Kasumi-1 (cell line): Measurements from ENCODE around the gene AFAP1.

ENCODE experiments used
- DNase-seq, 2 experiments: peaks; one replicate each; lab custom pipeline; 2025; lab: John Stamatoyannopoulos, UW

The AFAP1 gene

GRCh38 chr4:7915875-7916242 is 23.8 kb downstream of the AFAP1 start:
- DNase-seq = no peak

DNA sequence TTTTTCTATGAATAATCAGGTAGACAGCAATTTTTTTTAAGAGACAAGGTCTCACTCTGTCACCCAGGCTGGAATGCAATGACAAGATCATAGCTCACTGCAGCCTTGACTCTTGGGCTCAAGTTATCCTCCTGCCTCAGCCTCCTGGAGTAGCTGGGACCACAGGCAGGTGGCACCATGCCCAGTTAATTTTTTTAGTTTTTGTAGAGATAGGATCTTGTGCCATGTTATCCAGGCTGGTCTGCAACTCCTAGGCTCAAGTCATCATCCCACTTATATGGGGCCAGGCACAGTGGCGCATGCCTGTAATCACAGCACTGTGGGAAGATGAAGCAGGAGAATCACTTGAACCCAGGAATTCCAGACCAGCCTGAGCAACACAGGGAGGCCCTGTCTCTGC is 26.8 kb downstream of the AFAP1 start:
- DNase-seq = no peak

DNA sequence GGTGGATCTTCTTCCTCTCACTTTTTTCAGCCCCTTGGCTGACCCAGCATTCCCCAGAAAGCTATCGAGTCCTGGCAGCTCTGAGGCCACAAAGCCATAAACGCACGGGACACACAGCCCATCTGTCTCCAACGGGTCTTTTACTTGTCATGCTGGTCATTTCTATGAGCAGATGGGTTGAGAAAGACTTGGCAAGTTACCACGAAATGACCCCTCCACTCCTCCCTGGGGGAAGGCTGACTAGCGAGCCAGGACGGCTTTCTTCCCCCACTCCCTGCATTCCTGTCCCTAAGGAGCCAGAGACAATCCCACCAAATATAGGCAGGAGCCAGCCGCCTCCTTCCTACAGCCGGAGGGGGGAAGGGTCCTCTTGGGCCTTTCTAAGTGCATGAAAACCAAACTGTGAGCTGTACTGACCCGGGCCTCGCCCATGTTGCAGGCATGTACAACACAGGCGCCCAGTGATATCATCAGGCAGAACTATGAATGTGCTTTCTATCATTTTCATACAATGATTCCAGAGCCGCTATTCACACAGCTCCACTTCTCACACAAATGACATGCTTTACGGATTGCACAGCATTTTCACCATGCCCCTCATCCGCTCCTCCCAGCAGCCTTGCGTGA is 28.6 kb downstream of the AFAP1 start:
- DNase-seq = no peak

- peak in 1 of 2 experiments; percentile 19 for DNase-seq
Observed at GRCh38 chr4:7910263-7910896, 29.3 kb downstream of the AFAP1 start.

GRCh38 chr4:7909463-7910262 is 30.0 kb downstream of the AFAP1 start:
- DNase-seq = no peak

DNA sequence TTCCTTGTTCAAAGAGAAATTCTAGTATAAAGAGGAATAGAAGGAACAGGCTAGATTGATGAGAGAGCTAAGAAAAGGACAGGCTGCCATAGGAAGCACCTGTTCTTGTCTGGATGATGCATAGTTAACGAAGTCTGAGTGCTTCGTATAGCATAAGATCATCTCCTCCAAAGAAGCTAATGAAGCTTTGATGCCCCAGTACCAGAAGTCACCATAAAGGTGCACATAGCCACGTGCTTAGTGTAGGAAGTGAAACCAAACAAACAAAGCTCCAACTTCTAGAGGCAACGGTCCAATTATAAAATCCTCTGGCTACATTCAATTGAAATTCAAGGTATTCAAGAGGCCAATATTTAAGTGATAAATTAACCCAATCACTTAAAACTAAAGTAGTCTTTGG is 31.0 kb downstream of the AFAP1 start:
- DNase-seq = no peak

DNA sequence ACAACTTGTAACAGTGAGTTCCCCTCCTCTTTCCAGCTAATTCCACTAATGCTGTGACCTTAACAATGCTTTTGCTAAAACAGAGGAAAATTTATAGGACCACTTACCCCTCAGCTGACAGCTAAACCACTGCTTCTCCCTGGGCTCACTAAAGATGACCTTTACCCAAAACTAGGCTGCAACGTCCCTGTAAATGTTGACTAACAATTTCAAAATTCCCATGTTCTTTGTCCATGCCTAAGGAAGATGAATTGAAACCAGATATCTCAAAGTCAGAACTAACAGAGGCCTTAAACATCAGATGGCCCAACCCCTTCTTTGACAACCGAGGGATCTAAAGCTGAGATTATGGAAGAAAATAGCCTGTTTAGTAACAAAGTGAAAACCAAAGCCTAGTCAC is 32.5 kb downstream of the AFAP1 start:
- no peak for DNase-seq

DNA sequence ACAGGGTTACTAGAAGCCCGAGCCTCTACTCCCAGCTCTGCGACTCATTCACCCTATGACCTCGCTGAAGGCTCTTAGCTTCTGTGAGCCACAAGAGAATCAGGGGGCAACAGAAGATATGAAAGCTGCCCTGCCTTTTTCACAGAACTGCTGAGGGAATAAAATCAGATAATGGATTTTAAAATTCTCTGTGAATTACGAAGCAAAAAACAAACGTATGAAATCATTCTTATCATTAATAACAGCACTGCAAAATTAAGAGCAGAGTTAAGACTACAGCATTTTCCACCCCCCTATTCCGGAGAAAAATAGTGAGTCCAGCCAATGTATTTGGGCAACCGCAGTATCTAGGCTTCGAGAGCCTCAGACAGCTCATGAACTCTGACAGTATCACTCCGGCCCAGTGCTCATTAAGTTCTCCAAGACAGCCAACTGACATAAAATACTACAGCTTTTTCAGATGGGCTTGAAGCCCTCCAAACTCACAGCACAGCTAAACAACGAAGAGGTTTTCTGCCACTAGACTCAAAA is 33.4 kb downstream of the AFAP1 start:
- DNase-seq = no peak

- DNase-seq = no peak
Observed at GRCh38 chr4:7904952-7905915, 34.4 kb downstream of the AFAP1 start.

GRCh38 chr4:7903791-7904516 is 35.7 kb downstream of the AFAP1 start:
- DNase-seq = no peak

- no peak for DNase-seq
Observed at GRCh38 chr4:7902826-7903225, 36.8 kb downstream of the AFAP1 start.

GRCh38 chr4:7902101-7902553 is 37.5 kb downstream of the AFAP1 start:
- no peak for DNase-seq

GRCh38 chr4:7901311-7901885 is 38.3 kb downstream of the AFAP1 start:
- DNase-seq = no peak

GRCh38 chr4:7900334-7900909 is 39.2 kb downstream of the AFAP1 start:
- no peak for DNase-seq

- DNase-seq = no peak
Observed at GRCh38 chr4:7899184-7899869, 40.3 kb downstream of the AFAP1 start.

GRCh38 chr4:7898385-7898784 is 41.3 kb downstream of the AFAP1 start:
- DNase-seq = no peak

DNA sequence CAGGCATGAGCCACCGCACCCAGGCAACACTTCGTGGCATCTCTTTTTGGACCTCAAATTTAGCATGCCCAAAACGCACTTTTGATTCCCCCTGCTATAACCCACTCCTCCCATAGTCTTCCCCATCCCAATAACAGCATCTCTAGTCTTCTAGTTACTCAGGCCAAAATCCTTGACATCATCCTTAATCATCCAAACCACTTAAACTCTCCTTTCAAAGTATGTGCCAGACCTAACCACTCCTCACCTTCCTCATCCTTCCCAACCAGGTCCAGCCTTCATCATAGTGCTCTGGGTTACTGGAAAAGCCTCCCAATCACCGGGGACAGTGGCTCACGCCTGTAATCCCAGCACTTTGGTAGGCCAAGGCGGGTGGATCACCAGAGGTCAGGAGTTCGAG is 41.9 kb downstream of the AFAP1 start:
- DNase-seq = no peak

DNA sequence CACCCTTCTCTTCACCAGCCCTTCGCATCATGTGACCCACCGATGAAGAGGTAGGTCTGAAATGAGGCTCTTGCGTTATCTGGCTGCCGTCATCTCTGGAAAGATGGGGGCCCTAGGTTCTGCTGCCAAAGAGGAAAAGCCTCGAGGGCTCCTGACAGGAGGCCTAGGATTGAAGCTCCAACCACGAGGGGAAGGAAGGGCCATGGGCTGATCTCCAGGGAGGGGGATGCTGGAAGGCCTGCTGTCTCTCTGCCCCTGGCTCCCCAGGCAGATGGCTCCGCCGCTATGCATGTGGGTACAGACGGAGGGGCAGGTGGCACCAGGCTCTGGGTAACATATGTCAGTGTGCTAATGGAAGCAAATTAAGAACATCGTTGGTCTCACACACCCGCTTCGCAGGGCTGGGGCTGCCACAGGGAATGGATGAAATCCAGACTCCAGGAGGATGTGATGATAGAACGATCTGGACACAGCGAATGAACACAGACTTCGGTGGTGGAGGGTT is 44.9 kb downstream of the AFAP1 start:
- no peak for DNase-seq

- DNase-seq = no peak
Observed at GRCh38 chr4:7894098-7894676, 45.5 kb downstream of the AFAP1 start.
